Activated naive CD8-positive, alpha-beta T cell treated with anti-CD3 and anti-CD28 coated beads, Interleukin-2, amount 50 U/mL, for 16 hours (primary cell): Measurements from ENCODE around the gene ORMDL1.
"Not testable (repeated sequence)": the region's sequence is repeated elsewhere in the genome, so short reads cannot be mapped to it uniquely, and the experiment has no call there.

ENCODE experiments used
- DNase-seq: peaks from one replicate; pipeline ENCODE4 v3.0.0-alpha.2; 2020; ENCODE audit warnings: low read depth, low spot score

The ORMDL1 gene

DNA sequence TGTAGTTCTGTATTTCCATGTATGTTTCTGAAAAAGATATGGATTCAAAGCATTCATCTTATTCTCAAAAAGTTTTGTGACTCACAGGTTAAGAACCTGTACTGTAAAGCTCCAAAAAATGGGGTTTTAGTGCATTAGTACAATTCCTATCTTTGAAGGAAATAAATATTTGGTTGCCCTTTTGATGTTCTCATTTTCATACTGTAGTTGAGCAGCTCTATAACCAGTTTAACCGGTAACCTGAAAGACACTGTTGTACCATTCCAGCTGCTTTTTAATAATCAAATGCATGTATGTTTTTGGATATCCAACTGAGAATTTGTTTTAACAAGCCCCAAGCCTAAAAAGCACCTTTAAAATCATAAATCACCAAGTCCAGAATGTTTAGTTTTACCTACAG is 11.9 kb downstream of the ORMDL1 start:
- DNase-seq = no peak

- no peak for DNase-seq
Observed at GRCh38 chr2:189770590-189771322, 13.4 kb downstream of the ORMDL1 start.

GRCh38 chr2:189763908-189764661 is 20.1 kb downstream of the ORMDL1 start:
- no peak for DNase-seq

DNA sequence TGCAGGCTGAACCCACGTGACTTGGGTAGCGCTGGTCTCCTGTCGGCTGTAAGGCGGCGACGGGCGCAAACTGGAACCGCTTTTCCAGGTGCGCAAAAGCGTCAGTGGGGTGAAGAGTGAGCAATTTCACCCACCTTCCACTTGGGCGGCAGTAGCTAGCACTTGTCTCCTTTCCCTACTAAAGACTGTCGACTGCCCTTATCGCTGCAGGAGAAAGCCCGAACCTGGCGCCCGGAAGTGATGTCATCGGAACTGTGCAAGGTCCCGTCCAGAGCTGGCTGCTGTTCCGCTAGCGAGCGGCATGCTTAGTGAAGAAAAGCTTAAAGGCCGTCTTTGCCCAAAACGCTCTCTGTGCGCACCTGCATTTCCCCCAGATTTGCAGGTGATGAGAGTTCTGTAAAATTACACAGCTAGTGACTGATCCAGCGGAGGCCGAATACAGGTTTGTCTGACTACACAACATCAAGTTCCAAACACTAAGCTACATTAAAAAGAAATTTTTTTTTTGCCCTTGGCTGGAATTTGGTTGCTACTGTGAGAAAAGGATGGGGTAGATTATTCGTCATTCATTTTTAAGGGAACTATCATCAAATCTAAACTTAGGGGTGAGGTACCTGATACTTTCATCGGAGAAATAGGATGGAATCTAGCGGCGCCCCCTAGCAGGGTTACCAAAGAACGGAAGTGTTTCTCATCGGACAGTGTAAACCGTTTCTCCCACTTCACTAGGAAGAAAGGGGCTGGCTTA is 21.4 kb downstream of the ORMDL1 start, which contains the start of gene OSGEPL1:
OSGEPL1 (minus strand) TSS at position 242 of the 748 bp plus-strand sequence. CDS start 1,152 bp downstream, outside the sequence.
- DNase-seq = peak; percentile 82

DNA sequence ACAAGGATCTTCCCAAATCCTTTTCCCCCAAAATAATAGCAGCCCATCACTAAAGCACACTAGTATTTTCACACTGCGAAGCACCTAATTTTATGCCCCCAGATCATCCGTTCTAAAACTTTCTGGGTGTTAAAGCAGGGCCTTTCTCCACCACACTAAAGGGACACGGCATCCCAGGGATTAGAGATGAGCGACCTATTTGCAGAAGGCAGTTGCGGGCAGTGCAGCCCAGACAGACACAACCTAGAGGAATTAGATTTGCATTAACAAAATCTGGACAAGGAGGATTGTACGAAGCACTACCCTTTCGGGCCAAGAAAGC is 21.9 kb downstream of the ORMDL1 start:
- no peak for DNase-seq

DNA sequence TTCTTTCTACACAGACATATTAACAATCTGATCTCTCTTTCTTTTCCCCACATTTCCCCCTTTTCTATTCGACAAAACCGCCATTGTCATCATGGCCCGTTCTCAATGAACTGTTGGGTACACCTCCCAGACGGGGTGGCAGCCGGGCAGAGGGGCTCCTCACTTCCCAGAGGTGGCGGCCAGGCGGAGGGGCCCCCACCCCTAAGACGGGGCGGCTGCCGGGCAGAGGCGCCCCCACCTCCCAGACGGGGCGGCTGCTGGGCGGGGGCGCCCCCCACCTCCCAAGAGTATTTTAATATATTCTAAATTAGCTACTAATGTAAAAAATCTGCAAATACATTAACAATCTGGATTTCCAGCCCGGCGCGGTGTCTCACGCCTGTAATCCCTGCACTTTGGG is 24.0 kb downstream of the ORMDL1 start:
- not testable (repeated sequence) for DNase-seq

- DNase-seq = no peak
Observed at GRCh38 chr2:189756311-189756952, 27.7 kb downstream of the ORMDL1 start.

GRCh38 chr2:189751080-189751658 is 33.0 kb downstream of the ORMDL1 start:
- DNase-seq = no peak

- DNase-seq = no peak
Observed at GRCh38 chr2:189729430-189729829, 54.7 kb downstream of the ORMDL1 start.

- no peak for DNase-seq
Observed at GRCh38 chr2:189726849-189727248, 57.3 kb downstream of the ORMDL1 start.

- DNase-seq = no peak
Observed at GRCh38 chr2:189726271-189726670, 57.9 kb downstream of the ORMDL1 start.

DNA sequence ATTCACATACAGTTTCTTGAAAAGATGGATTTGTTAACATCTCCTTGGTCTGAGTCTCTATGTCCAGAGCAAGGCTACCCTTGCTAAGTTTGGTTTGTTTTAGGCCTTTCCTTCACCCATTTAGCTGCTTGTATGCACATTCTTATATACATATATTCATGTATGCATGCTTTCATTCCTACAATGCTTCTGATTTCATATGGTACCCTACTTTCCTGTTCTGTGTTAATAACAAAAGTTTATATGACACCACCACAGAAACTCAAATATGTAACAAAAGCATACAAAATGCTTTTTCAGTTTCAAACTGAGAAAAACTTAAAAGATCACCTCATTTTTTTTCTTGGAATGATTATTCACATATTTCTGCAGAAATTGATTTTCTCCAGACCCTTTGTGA is 60.9 kb downstream of the ORMDL1 start:
- DNase-seq = no peak
